ENCODE data around the gene COMT.

The COMT gene

GRCh38 chr22:19986011-19986409 lies 44.4 kb downstream of the COMT start:
- Histone ChIP-seq H2AFZ (ENCODE audit: low read length) (peak overlapping the region; percentile 89), H4K8ac (ENCODE audit: low read depth, low read length) (no peak overlapping the region), H3K9me3 (replicated peaks in 1 of 2; ENCODE audit: control insufficient read depth in 2 of 2, insufficient read depth in 1 of 2, low read depth in 1 of 2, low read length in 2 of 2) (no peaks in the 10 kb centered on the region), H3K14ac (ENCODE audit: low read length) (no peak overlapping the region), H3K4ac (ENCODE audit: low read length) (no peak overlapping the region), H3K27ac (replicated peaks; ENCODE audit: low read length) (no peak overlapping the region), H2BK120ac (ENCODE audit: low read depth, low read length) (peak overlapping the region; percentile 51), H3K18ac (ENCODE audit: low read length) (peak overlapping the region; percentile 78), H3K4me3 (ENCODE audit: low read length in 2 of 2) (peak overlapping the region; percentile 94 to 95), H3K4me2 (ENCODE audit: insufficient read depth, low read length, poor library complexity, severe bottlenecking) (peak overlapping the region; percentile 58), H2BK5ac (ENCODE audit: low read length) (no peak overlapping the region), H3K79me1 (ENCODE audit: low read depth, low read length) (peaks cover 28% of the 10 kb centered on the region), H2BK12ac (ENCODE audit: low read length) (no peak overlapping the region), H4K91ac (ENCODE audit: low read depth, low read length, poor library complexity) (no peak overlapping the region), H2AK5ac (ENCODE audit: low read depth, low read length) (peak overlapping the region; percentile 63), H3K4me1 (ENCODE audit: control insufficient read depth in 2 of 2, insufficient read depth in 1 of 2, low read depth in 1 of 2, low read length in 2 of 2) (peaks cover 20 to 23% of the 10 kb centered on the region in 2 donors), H2BK15ac (ENCODE audit: low read length) (no peak overlapping the region), H3K36me3 (replicated peaks in 1 of 2; ENCODE audit: control insufficient read depth in 2 of 2, insufficient read depth in 2 of 2, low read length in 2 of 2) (peaks cover 14 to 31% of the 10 kb centered on the region in 2 donors), H3K9ac (ENCODE audit: low read depth, low read length, poor library complexity) (peak overlapping the region; percentile 85), H3K23ac (ENCODE audit: low read depth, low read length, poor library complexity) (peak overlapping the region; percentile 77), H3K27me3 (ENCODE audit: control insufficient read depth in 3 of 3, insufficient read depth in 3 of 3, low read depth in 1 of 3, low read length in 3 of 3) (no peaks in the 10 kb centered on the region)
- DNase-seq (ENCODE audit: low spot score) = no peak
- no CpG with 5 or more reads among the region's 2 CpGs for WGBS, 2 donors (ENCODE audit: extremely low coverage in 2 of 2, insufficient read length in 2 of 2, insufficient replicate concordance in 1 of 2)

GRCh38 chr22:19986410-19987341 lies 45.1 kb downstream of the COMT start:
- H4K91ac ChIP-seq (ENCODE audit: low read depth, low read length, poor library complexity) = no peak overlapping the region
- H2BK12ac ChIP-seq (ENCODE audit: low read length) = no peak overlapping the region
- H2BK15ac ChIP-seq (ENCODE audit: low read length) = peak overlapping the region; percentile 75
- H4K8ac ChIP-seq (ENCODE audit: low read depth, low read length) = no peak overlapping the region
- H3K9me3 ChIP-seq (replicated peaks in 1 of 2; ENCODE audit: control insufficient read depth in 2 of 2, insufficient read depth in 1 of 2, low read depth in 1 of 2, low read length in 2 of 2) = no peaks in the 10 kb centered on the region
- peaks cover 28% of the 10 kb centered on the region for H3K79me1 ChIP-seq (ENCODE audit: low read depth, low read length)
- H2BK5ac ChIP-seq (ENCODE audit: low read length) = peak overlapping the region; percentile 14
- no peaks in the 10 kb centered on the region for H3K27me3 ChIP-seq (ENCODE audit: control insufficient read depth in 3 of 3, insufficient read depth in 3 of 3, low read depth in 1 of 3, low read length in 3 of 3)
- H2AFZ ChIP-seq (ENCODE audit: low read length) = peak overlapping the region; percentile 89
- DNase-seq (ENCODE audit: low spot score) = peak; percentile 78
- H3K14ac ChIP-seq (ENCODE audit: low read length) = peak overlapping the region; percentile 97
- H3K4me3 ChIP-seq (ENCODE audit: low read length in 2 of 2) = peak overlapping the region; percentile 94 to 95
- H3K4me1 ChIP-seq (ENCODE audit: control insufficient read depth in 2 of 2, insufficient read depth in 1 of 2, low read depth in 1 of 2, low read length in 2 of 2) = peaks cover 20 to 23% of the 10 kb centered on the region in 2 donors
- H3K27ac ChIP-seq (replicated peaks; ENCODE audit: low read length) = peak overlapping the region; percentile 41
- H3K23ac ChIP-seq (ENCODE audit: low read depth, low read length, poor library complexity) = peak overlapping the region; percentile 94
- H3K36me3 ChIP-seq (replicated peaks in 1 of 2; ENCODE audit: control insufficient read depth in 2 of 2, insufficient read depth in 2 of 2, low read length in 2 of 2) = peaks cover 9 to 24% of the 10 kb centered on the region in 2 donors
- H3K4ac ChIP-seq (ENCODE audit: low read length) = no peak overlapping the region
- peak overlapping the region; percentile 97 for H2AK5ac ChIP-seq (ENCODE audit: low read depth, low read length)
- H3K9ac ChIP-seq (ENCODE audit: low read depth, low read length, poor library complexity) = peak overlapping the region; percentile 89
- peak overlapping the region; percentile 58 for H3K4me2 ChIP-seq (ENCODE audit: insufficient read depth, low read length, poor library complexity, severe bottlenecking)
- H3K18ac ChIP-seq (ENCODE audit: low read length) = peak overlapping the region; percentile 98
- no peak overlapping the region for H2BK120ac ChIP-seq (ENCODE audit: low read depth, low read length)
- no CpG with 5 or more reads among the region's 76 CpGs for WGBS, 2 donors (ENCODE audit: extremely low coverage in 2 of 2, insufficient read length in 2 of 2, insufficient replicate concordance in 1 of 2)

GRCh38 chr22:19987394-19988306 lies 46.1 kb downstream of the COMT start:
- no CpG with 5 or more reads among the region's 24 CpGs for WGBS, 2 donors (ENCODE audit: extremely low coverage in 2 of 2, insufficient read length in 2 of 2, insufficient replicate concordance in 1 of 2)
- H2BK12ac ChIP-seq (ENCODE audit: low read length) = peak overlapping the region; percentile 46
- no peak overlapping the region for H4K91ac ChIP-seq (ENCODE audit: low read depth, low read length, poor library complexity)
- no peak for DNase-seq (ENCODE audit: low spot score)
- H3K9me3 ChIP-seq (replicated peaks in 1 of 2; ENCODE audit: control insufficient read depth in 2 of 2, insufficient read depth in 1 of 2, low read depth in 1 of 2, low read length in 2 of 2) = no peaks in the 10 kb centered on the region
- H3K79me1 ChIP-seq (ENCODE audit: low read depth, low read length) = peaks cover 25% of the 10 kb centered on the region
- peak overlapping the region; percentile 89 for H2BK15ac ChIP-seq (ENCODE audit: low read length)
- peak overlapping the region in 1 of 2 donors; percentile 24 for H3K4me3 ChIP-seq (ENCODE audit: low read length in 2 of 2)
- no peak overlapping the region for H3K14ac ChIP-seq (ENCODE audit: low read length)
- H2BK5ac ChIP-seq (ENCODE audit: low read length) = no peak overlapping the region
- H2BK120ac ChIP-seq (ENCODE audit: low read depth, low read length) = peak overlapping the region; percentile 88
- peaks cover 22 to 23% of the 10 kb centered on the region in 2 donors for H3K4me1 ChIP-seq (ENCODE audit: control insufficient read depth in 2 of 2, insufficient read depth in 1 of 2, low read depth in 1 of 2, low read length in 2 of 2)
- H4K8ac ChIP-seq (ENCODE audit: low read depth, low read length) = peak overlapping the region; percentile 20
- peaks cover 4 to 14% of the 10 kb centered on the region in 2 donors for H3K36me3 ChIP-seq (replicated peaks in 1 of 2; ENCODE audit: control insufficient read depth in 2 of 2, insufficient read depth in 2 of 2, low read length in 2 of 2)
- no peak overlapping the region for H3K4me2 ChIP-seq (ENCODE audit: insufficient read depth, low read length, poor library complexity, severe bottlenecking)
- H3K4ac ChIP-seq (ENCODE audit: low read length) = no peak overlapping the region
- peak overlapping the region; percentile 59 for H2AFZ ChIP-seq (ENCODE audit: low read length)
- peak overlapping the region; percentile 35 for H3K18ac ChIP-seq (ENCODE audit: low read length)
- peak overlapping the region; percentile 95 for H2AK5ac ChIP-seq (ENCODE audit: low read depth, low read length)
- no peaks in the 10 kb centered on the region for H3K27me3 ChIP-seq (ENCODE audit: control insufficient read depth in 3 of 3, insufficient read depth in 3 of 3, low read depth in 1 of 3, low read length in 3 of 3)
- H3K27ac ChIP-seq (replicated peaks; ENCODE audit: low read length) = peak overlapping the region; percentile 36
- peak overlapping the region; percentile 65 for H3K9ac ChIP-seq (ENCODE audit: low read depth, low read length, poor library complexity)
- H3K23ac ChIP-seq (ENCODE audit: low read depth, low read length, poor library complexity) = no peak overlapping the region

All from neuronal stem cell (in vitro differentiated cells).